WTC11 (cell line): ENCODE results near the gene MIX23. TPM values are rescaled to one million over a fixed set of nuclear protein-coding genes. Genes with fewer than 3 reads are reported as not detected.

ENCODE experiments used
- ATAC-seq: fragments of 200-7000 bp; cut with Tn5 transposase; 2 replicates; pipeline ENCODE4 v1.10.0; 2021; ENCODE audit warnings: mild to moderate bottlenecking, moderate library complexity
- CTCF ChIA-PET: fragments of 300-600 bp; sonication (Branson Sonifier 250); formaldehyde crosslinking; loops from one replicate; lab custom pipeline; 2021; ENCODE audit warnings: antibody characterized with exemption; lab: Charles Lee
- POLR2A ChIA-PET: fragments of 350-600 bp; sonication (Branson Sonifier 250); formaldehyde crosslinking; loops from one replicate; lab custom pipeline; 2021; ENCODE audit warnings: antibody characterized with exemption; lab: Charles Lee
- DNase-seq: peaks from one replicate; pipeline ENCODE4 v3.0.0; 2021; ENCODE audit warnings: low spot score
- H3K27ac Mint-ChIP-seq: 2 replicates; pipeline ENCODE4 v1.8.0; 2021; ENCODE audit warnings: mixed read lengths
- H3K27me3 Mint-ChIP-seq: 2 replicates; pipeline ENCODE4 v1.8.0; 2021; ENCODE audit warnings: low read depth, mild to moderate bottlenecking, moderate library complexity, mixed read lengths
- H3K36me3 Mint-ChIP-seq: 2 replicates; pipeline ENCODE4 v1.8.0; 2021; ENCODE audit warnings: mixed read lengths
- H3K4me1 Mint-ChIP-seq: 2 replicates; pipeline ENCODE4 v1.8.0; 2022; ENCODE audit warnings: mixed read lengths
- H3K4me3 Mint-ChIP-seq: 2 replicates; pipeline ENCODE4 v1.8.0; 2021; ENCODE audit warnings: mild to moderate bottlenecking, moderate library complexity, mixed read lengths
- H3K9me3 Mint-ChIP-seq: 2 replicates; pipeline ENCODE4 v1.8.0; 2021; ENCODE audit warnings: mixed read lengths
- CBFB ChIP-seq: sonication (generic); formaldehyde crosslinking; IDR thresholded peaks from 2 replicates; pipeline ENCODE4 v1.8.1; 2022; ENCODE audit warnings: mild to moderate bottlenecking, low read depth, missing genetic modification reagents
- E2F1 ChIP-seq: sonication (generic); formaldehyde crosslinking; IDR thresholded peaks from 2 replicates; pipeline ENCODE4 v1.8.0; 2022; ENCODE audit warnings: mild to moderate bottlenecking, missing genetic modification reagents
- ESRRA ChIP-seq: sonication (generic); formaldehyde crosslinking; IDR thresholded peaks from 2 replicates; pipeline ENCODE4 v1.8.1; 2022; ENCODE audit warnings: mild to moderate bottlenecking, missing genetic modification reagents, borderline replicate concordance
- ETV6 ChIP-seq: sonication (generic); formaldehyde crosslinking; IDR thresholded peaks from 2 replicates; pipeline ENCODE4 v1.8.1; 2022; ENCODE audit warnings: mild to moderate bottlenecking, missing genetic modification reagents
- FOXK1 ChIP-seq: sonication (generic); formaldehyde crosslinking; IDR thresholded peaks from 2 replicates; pipeline ENCODE4 v1.8.0; 2022; ENCODE audit warnings: mild to moderate bottlenecking, moderate library complexity, missing genetic modification reagents
- GTF2I ChIP-seq: fragments of 250-450 bp; sonication (Bioruptor Pico); conservative IDR thresholded peaks from 2 replicates; pipeline ENCODE4 v1.4.0; 2021; ENCODE audit warnings: mild to moderate bottlenecking
- HMGA2 ChIP-seq: fragments of 250-450 bp; sonication (Bioruptor Pico); IDR thresholded peaks from 2 replicates; pipeline ENCODE4 v1.4.0; 2021; ENCODE audit warnings: mild to moderate bottlenecking, moderate library complexity
- IRF1 ChIP-seq: sonication (generic); formaldehyde crosslinking; IDR thresholded peaks from 2 replicates; pipeline ENCODE4 v1.8.0; 2023; ENCODE audit warnings: missing genetic modification reagents
- JAZF1 ChIP-seq: fragments of 250-450 bp; sonication (Bioruptor Pico); IDR thresholded peaks from 2 replicates; pipeline ENCODE4 v1.9.0; 2021; ENCODE audit warnings: moderate library complexity, mild to moderate bottlenecking, inconsistent platforms
- KAT7 ChIP-seq: sonication (generic); formaldehyde crosslinking; IDR thresholded peaks from 2 replicates; pipeline ENCODE4 v1.8.1; 2023; ENCODE audit warnings: missing genetic modification reagents, mild to moderate bottlenecking, borderline replicate concordance
- PRDM15 ChIP-seq: sonication (generic); formaldehyde crosslinking; IDR thresholded peaks from 2 replicates; pipeline ENCODE4 v1.8.0; 2022; ENCODE audit warnings: missing genetic modification reagents
- SMAD3 ChIP-seq: sonication (generic); formaldehyde crosslinking; IDR thresholded peaks from 2 replicates; pipeline ENCODE4 v1.8.0; 2022; ENCODE audit warnings: missing genetic modification reagents, mild to moderate bottlenecking, borderline replicate concordance
- TEAD1 ChIP-seq: sonication (generic); formaldehyde crosslinking; IDR thresholded peaks from 2 replicates; pipeline ENCODE4 v1.8.0; 2022; ENCODE audit warnings: mild to moderate bottlenecking, missing genetic modification reagents
- TP53 ChIP-seq: sonication (generic); formaldehyde crosslinking; IDR thresholded peaks from 2 replicates; pipeline ENCODE4 v1.8.1; 2023; ENCODE audit warnings: mild to moderate bottlenecking, missing genetic modification reagents
- ZNF219 ChIP-seq: sonication (generic); formaldehyde crosslinking; IDR thresholded peaks from 2 replicates; pipeline ENCODE4 v1.8.0; 2023; ENCODE audit warnings: missing genetic modification reagents, mild to moderate bottlenecking, borderline replicate concordance
- ZNF423 ChIP-seq: fragments of 250-450 bp; sonication (Bioruptor Pico); IDR thresholded peaks from 2 replicates; pipeline ENCODE4 v2.1.2; 2022; ENCODE audit warnings: mild to moderate bottlenecking, moderate library complexity
- ZNF512 ChIP-seq: sonication (generic); formaldehyde crosslinking; IDR thresholded peaks from 2 replicates; pipeline ENCODE4 v1.8.1; 2022; ENCODE audit warnings: missing genetic modification reagents, borderline replicate concordance
- total RNA-seq: library from RNA; stranded (reverse); gene quantifications from 3 replicates; pipeline ENCODE4 v1.2.3, GENCODE V29; 2021
- TF ChIP-seq, protein P1 (sequence below): fragments of 250-450 bp; sonication (Bioruptor Pico); IDR thresholded peaks from 2 replicates; pipeline ENCODE4 v2.1.2; 2022; ENCODE audit warnings: mild to moderate bottlenecking, moderate library complexity
- TF ChIP-seq, protein P2 (sequence below): sonication (generic); formaldehyde crosslinking; IDR thresholded peaks from 2 replicates; pipeline ENCODE4 v1.8.1; 2023; ENCODE audit warnings: mild to moderate bottlenecking, missing genetic modification reagents, moderate library complexity
- TF ChIP-seq, protein P3 (sequence below): sonication (generic); formaldehyde crosslinking; IDR thresholded peaks from 2 replicates; pipeline ENCODE4 v1.8.0; 2023; ENCODE audit warnings: missing genetic modification reagents, mild to moderate bottlenecking, borderline replicate concordance

MIX23 gene
- total RNA-seq, 1 experiment from 2014 or later = 81.7 TPM

DNA sequence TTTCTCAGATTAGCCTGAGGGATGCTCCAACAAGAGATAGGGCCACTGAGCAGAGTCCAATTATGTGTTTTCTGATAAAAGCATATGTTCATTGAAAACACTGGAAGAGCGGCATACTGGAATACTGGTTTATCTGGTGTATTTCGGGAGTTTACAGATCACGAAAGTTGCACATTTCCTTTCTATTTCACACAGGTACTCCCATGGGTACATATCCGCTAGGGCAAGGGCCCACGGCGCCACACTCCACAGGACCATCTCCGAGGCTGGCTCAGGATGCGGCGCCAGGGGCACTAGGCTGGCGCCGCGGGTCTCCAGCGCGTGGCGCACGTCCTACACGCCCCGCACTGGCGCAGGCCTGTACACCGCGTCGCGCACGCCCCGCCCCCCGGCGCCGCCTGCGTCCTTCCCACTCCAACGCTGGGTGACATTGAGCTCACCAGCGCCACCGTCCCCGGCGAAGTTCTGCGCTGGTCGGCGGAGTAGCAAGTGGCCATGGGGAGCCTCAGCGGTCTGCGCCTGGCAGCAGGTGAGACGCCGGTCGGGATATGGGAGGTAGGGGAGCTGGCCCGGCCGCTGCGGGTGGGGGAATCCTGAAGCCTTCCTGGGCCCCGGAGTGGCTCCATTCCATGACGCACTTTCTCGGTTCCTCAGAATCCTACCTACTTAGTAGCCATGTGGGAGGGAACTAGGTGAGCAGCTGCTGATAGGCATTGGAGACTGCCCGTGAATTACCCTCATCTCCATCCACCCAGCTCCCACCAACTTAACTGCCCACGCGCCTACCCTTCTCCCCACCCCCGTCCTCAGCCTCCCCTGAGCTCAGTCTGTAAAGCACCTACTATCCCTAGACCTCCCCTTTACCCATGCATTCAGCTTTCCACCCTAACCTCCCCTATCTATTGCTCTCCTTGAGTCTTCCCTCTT, 1.0 kb upstream of the MIX23 start, which contains the start of gene FAM162A:
FAM162A (plus strand) TSS at position 412 of the 927 bp plus-strand sequence; CDS start at position 496, 84 bp downstream.
- POLR2A ChIA-PET = interaction anchor here (0.5 to 2.5 kb wide), 7 partner anchors 9 to 297 kb away, joined by 3 to 18 read pairs (median 4); partner anchors contain the start of gene WDR5B
- ATAC-seq = peak; percentile 94
- Mint-ChIP-seq H3K4me3 (peak within 1 kb of the TSS; percentile 90), H3K9me3 (no peaks in the 10 kb centered on the region), H3K4me1 (peaks cover 45% of the 10 kb centered on the region), H3K36me3 (peaks cover 26% of the 10 kb centered on the region), H3K27me3 (no peaks in the 10 kb centered on the region), H3K27ac (peak within 1 kb of the TSS; percentile 98)
- peak; percentile 94 for DNase-seq
- CTCF ChIA-PET = interaction anchor here (0.6 to 2.6 kb wide), 20 partner anchors 8 to 831 kb away, joined by 3 to 40 read pairs (median 4); partner anchors contain the start of genes PARP14 and WDR5B
- TF ChIP-seq, protein P1, sequence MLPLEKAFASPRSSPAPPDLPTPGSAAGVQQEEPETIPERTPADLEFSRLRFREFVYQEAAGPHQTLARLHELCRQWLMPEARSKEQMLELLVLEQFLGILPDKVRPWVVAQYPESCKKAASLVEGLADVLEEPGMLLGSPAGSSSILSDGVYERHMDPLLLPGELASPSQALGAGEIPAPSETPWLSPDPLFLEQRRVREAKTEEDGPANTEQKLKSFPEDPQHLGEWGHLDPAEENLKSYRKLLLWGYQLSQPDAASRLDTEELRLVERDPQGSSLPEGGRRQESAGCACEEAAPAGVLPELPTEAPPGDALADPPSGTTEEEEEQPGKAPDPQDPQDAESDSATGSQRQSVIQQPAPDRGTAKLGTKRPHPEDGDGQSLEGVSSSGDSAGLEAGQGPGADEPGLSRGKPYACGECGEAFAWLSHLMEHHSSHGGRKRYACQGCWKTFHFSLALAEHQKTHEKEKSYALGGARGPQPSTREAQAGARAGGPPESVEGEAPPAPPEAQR (CRISPR knock-in tag) = no peak
- TF ChIP-seq TEAD1 (CRISPR knock-in tag) = peak; percentile 69; the same call in 1 of the 2 replicates
- no peak for TF ChIP-seq JAZF1 (CRISPR knock-in tag)
- TF ChIP-seq CBFB (CRISPR knock-in tag) = 0 out of 2 replicates have a peak, but pooled peaks have one; percentile 60
- TF ChIP-seq ETV6 = peak; percentile 96
- no peak for TF ChIP-seq ZNF512 (CRISPR knock-in tag)
- TF ChIP-seq HMGA2 (CRISPR knock-in tag) = no peak
- no peak for TF ChIP-seq KAT7
- TF ChIP-seq FOXK1 (CRISPR knock-in tag) = peak; percentile 87; the same call in 1 of the 2 replicates
- TF ChIP-seq ZNF423 = peak; percentile 60; the same call in 1 of the 2 replicates
- no peak; the same call in 1 of the 2 replicates for TF ChIP-seq SMAD3 (CRISPR knock-in tag)
- TF ChIP-seq, protein P2, sequence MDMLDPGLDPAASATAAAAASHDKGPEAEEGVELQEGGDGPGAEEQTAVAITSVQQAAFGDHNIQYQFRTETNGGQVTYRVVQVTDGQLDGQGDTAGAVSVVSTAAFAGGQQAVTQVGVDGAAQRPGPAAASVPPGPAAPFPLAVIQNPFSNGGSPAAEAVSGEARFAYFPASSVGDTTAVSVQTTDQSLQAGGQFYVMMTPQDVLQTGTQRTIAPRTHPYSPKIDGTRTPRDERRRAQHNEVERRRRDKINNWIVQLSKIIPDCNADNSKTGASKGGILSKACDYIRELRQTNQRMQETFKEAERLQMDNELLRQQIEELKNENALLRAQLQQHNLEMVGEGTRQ (CRISPR knock-in tag) = peak; percentile 61
- no peak for TF ChIP-seq E2F1 (CRISPR knock-in tag)
- no peak; the same call in 1 of the 2 replicates for TF ChIP-seq IRF1 (CRISPR knock-in tag)
- TF ChIP-seq ZNF219 (CRISPR knock-in tag) = 0 out of 2 replicates have a peak, but pooled peaks have one; percentile 32
- peak; percentile 86 for TF ChIP-seq PRDM15 (CRISPR knock-in tag)
- 0 out of 2 replicates have a peak, but pooled peaks have one; percentile 37 for TF ChIP-seq TP53 (CRISPR knock-in tag)
- TF ChIP-seq, protein P3, sequence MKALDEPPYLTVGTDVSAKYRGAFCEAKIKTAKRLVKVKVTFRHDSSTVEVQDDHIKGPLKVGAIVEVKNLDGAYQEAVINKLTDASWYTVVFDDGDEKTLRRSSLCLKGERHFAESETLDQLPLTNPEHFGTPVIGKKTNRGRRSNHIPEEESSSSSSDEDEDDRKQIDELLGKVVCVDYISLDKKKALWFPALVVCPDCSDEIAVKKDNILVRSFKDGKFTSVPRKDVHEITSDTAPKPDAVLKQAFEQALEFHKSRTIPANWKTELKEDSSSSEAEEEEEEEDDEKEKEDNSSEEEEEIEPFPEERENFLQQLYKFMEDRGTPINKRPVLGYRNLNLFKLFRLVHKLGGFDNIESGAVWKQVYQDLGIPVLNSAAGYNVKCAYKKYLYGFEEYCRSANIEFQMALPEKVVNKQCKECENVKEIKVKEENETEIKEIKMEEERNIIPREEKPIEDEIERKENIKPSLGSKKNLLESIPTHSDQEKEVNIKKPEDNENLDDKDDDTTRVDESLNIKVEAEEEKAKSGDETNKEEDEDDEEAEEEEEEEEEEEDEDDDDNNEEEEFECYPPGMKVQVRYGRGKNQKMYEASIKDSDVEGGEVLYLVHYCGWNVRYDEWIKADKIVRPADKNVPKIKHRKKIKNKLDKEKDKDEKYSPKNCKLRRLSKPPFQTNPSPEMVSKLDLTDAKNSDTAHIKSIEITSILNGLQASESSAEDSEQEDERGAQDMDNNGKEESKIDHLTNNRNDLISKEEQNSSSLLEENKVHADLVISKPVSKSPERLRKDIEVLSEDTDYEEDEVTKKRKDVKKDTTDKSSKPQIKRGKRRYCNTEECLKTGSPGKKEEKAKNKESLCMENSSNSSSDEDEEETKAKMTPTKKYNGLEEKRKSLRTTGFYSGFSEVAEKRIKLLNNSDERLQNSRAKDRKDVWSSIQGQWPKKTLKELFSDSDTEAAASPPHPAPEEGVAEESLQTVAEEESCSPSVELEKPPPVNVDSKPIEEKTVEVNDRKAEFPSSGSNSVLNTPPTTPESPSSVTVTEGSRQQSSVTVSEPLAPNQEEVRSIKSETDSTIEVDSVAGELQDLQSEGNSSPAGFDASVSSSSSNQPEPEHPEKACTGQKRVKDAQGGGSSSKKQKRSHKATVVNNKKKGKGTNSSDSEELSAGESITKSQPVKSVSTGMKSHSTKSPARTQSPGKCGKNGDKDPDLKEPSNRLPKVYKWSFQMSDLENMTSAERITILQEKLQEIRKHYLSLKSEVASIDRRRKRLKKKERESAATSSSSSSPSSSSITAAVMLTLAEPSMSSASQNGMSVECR (CRISPR knock-in tag) = no peak
- peak; percentile 69; the same call in 1 of the 2 replicates for TF ChIP-seq ESRRA (CRISPR knock-in tag)
- no peak for TF ChIP-seq GTF2I (CRISPR knock-in tag)
